ENCODE measurements around the gene ZNF423. TPM values are rescaled to one million over a fixed set of nuclear protein-coding genes. Genes with fewer than 3 reads are reported as not detected.

Gene ZNF423
- total and polyA plus RNA-seq, 9 of the 15 experiments (the other 6 are each of a cell fraction or from before 2014, with no cell fraction given): not detected

GRCh38 chr16:49471038-49471727 is 384.7 kb downstream of the ZNF423 start (continued):
- TF ChIP-seq CREB3L1 (IDR thresholded peaks at IDR 0.05; ENCODE audit: borderline replicate concordance, low read depth) (no peak), NELFE (IDR thresholded peaks at IDR 0.05; ENCODE audit: insufficient read depth, insufficient read length) (no peak)

- Histone ChIP-seq H3K9me1 (ENCODE audit: control insufficient read depth, insufficient read depth, low read length) (no peaks in the 10 kb centered on the region), H3K9me3 (replicated peaks; ENCODE audit: control insufficient read depth, insufficient read depth, low read depth, low read length) (no peaks in the 10 kb centered on the region), H3K4me3 (no peak overlapping the region), H3K9ac (ENCODE audit: insufficient read depth in 1 of 2, low read depth in 2 of 2, low read length in 2 of 2) (no peak overlapping the region), H4K20me1 (replicated peaks; ENCODE audit: control insufficient read depth, insufficient read depth, low read length) (peaks cover 5% of the 10 kb centered on the region; the same call in 1 of the 2 replicates), H3K79me2 (ENCODE audit: control insufficient read depth, insufficient read depth, low read length) (no peaks in the 10 kb centered on the region), H2AFZ (ENCODE audit: low read depth, low read length) (no peak overlapping the region), H3K27ac (ENCODE audit: extremely low read depth, low read depth, low read length) (no peak overlapping the region), H3K4me2 (ENCODE audit: insufficient read depth, low read length) (no peak overlapping the region), H3K27me3 (ENCODE audit: control insufficient read depth in 2 of 2, insufficient read depth in 2 of 2, low read length in 2 of 2) (peaks cover 0 to 30% of the 10 kb centered on the region in 2 experiments; a peak in 2 of 5 replicates), H3K36me3 (ENCODE audit: control insufficient read depth, insufficient read depth, low read length) (no peaks in the 10 kb centered on the region), H3K4me1 (replicated peaks in 1 of 2; ENCODE audit: control insufficient read depth in 2 of 2, insufficient read depth in 2 of 2, low read length in 2 of 2) (no peaks in the 10 kb centered on the region)
- in situ Hi-C loops (cut with MboI) (no loop called here), intact Hi-C loops (cut with micrococcal nuclease) (no loop called here)
- no TSS peak for BruUV-seq (replicated peaks)
- CTCF ChIA-PET (ENCODE audit: low intra/inter-chr PET ratio): no interaction called here
- WGBS (ENCODE audit: insufficient coverage, low coverage, missing lambda C conversion rate): 4% methylated on average over 3 of the region's 3 CpGs
- DNase-seq (ENCODE audit: extremely low read depth in 1 of 4, low spot score in 3 of 4) (no peak), FAIRE-seq (no peak), ATAC-seq (no peak)
- POLR2A ChIA-PET: interaction anchor here (0.7 to 1.1 kb wide), 2 partner anchors 9 to 26 kb away, joined by 3 to 5 read pairs; no protein-coding TSS in a partner anchor
- TF ChIP-seq THAP12 (CRISPR knock-in tag; IDR thresholded peaks at IDR 0.05): no peak
- no peak for TF ChIP-seq IFI16 (CRISPR knock-in tag; IDR thresholded peaks at IDR 0.05)
- no peak for TF ChIP-seq RNF219 (CRISPR knock-in tag; IDR thresholded peaks at IDR 0.05)
- TF ChIP-seq ZFX (CRISPR knock-in tag; IDR thresholded peaks at IDR 0.05): no peak
- no peak for TF ChIP-seq LEF1 (IDR thresholded peaks at IDR 0.05)
- TF ChIP-seq SRSF3 (IDR thresholded peaks at IDR 0.05; ENCODE audit: insufficient read depth, low read length): no peak
- no peak for TF ChIP-seq POLR2B (IDR thresholded peaks at IDR 0.05; ENCODE audit: low read depth, partially characterized antibody)
- no peak for TF ChIP-seq ZSCAN32 (CRISPR knock-in tag; IDR thresholded peaks at IDR 0.05)
These were observed 385.4 kb downstream of the ZNF423 start for GRCh38 chr16:49470513-49470991.
